Measurements from ENCODE around the gene TTC24. TPM values are rescaled to one million over a fixed set of nuclear protein-coding genes. Genes with fewer than 3 reads are reported as not detected.

Gene TTC24
- total and polyA plus RNA-seq, 10 of the 15 experiments (the other 5 are each of a cell fraction or from before 2014, with no cell fraction given), result 0.05 to 6.4 (median 2.9) TPM; not detected in 1

GRCh38 chr1:156600733-156601121, 21.2 kb downstream of the TTC24 start:
- FAIRE-seq (peak; percentile 7), ATAC-seq (peak; percentile 6), DNase-seq (ENCODE audit: low read depth, low spot score) (no peak)
- Histone ChIP-seq H3K36me3 (ENCODE audit: control insufficient read depth in 2 of 2, insufficient read depth in 2 of 2, low read length in 1 of 2) (peaks cover 17 to 19% of the 10 kb centered on the region in 2 experiments; a peak in 3 of 4 replicates), H3K27me3 (replicated peaks in 1 of 2; ENCODE audit: control insufficient read depth in 2 of 2, insufficient read depth in 2 of 2, low read length in 1 of 2) (no peaks in the 10 kb centered on the region), H3K9me3 (replicated peaks; ENCODE audit: control insufficient read depth, insufficient read depth, low read length) (no peaks in the 10 kb centered on the region), H2AFZ (ENCODE audit: control insufficient read depth, low read depth, low read length) (peak overlapping the region; percentile 100), H3K4me1 (ENCODE audit: control insufficient read depth, insufficient read depth, low read length) (peaks cover 9% of the 10 kb centered on the region), H4K20me1 (ENCODE audit: control insufficient read depth, insufficient read depth) (no peaks in the 10 kb centered on the region), H3K27ac (ENCODE audit: control insufficient read depth, insufficient read depth) (peak overlapping the region; percentile 93), H3K4me2 (ENCODE audit: control insufficient read depth, insufficient read depth) (peak overlapping the region; percentile 97), H3K9ac (ENCODE audit: control insufficient read depth, insufficient read depth, low read length) (peak overlapping the region; percentile 97), H3K4me3 (peak overlapping the region; percentile 82), H3K79me2 (ENCODE audit: control insufficient read depth, insufficient read depth, low read length) (peaks cover 32% of the 10 kb centered on the region)
- under 1% methylated on average over 13 of the region's 13 CpGs for WGBS (ENCODE audit: insufficient coverage, insufficient replicate concordance, low lambda C conversion rate, missing lambda C conversion rate)
- ChIA-PET RAD21 (ENCODE audit: unreplicated experiment) (interaction anchor here (0.8 to 3.2 kb wide), 7 partner anchors 9 to 143 kb away, joined by 3 to 18 read pairs (median 4); partner anchors contain the start of gene NAXE), POLR2A (interaction anchor here (0.6 to 4.3 kb wide), 5 partner anchors 9 to 1406 kb away, joined by 3 to 39 read pairs (median 3); partner anchors contain the start of gene NAXE), SMC1A (ENCODE audit: uncharacterized antibody, unreplicated experiment) (interaction anchor here (0.8 to 7.7 kb wide), 8 partner anchors 9 to 155 kb away, joined by 3 to 47 read pairs (median 4); partner anchors contain the start of gene NAXE), CTCF (interaction anchor here (0.8 to 5.0 kb wide), 11 partner anchors 8 to 374 kb away, joined by 3 to 49 read pairs (median 5); partner anchors contain the start of genes NAXE and TTC24)
- in situ Hi-C loops (cut with MboI) (loop anchor here (10.0 kb wide), 1 partner anchor 146 kb away; no protein-coding TSS in a partner anchor), intact Hi-C loops (cut with micrococcal nuclease; ENCODE audit: unreplicated experiment) (loop anchor here (5.0 to 10.0 kb wide), 2 partner anchors 93 to 116 kb away; no protein-coding TSS in a partner anchor)
- TF ChIP-seq CEBPB (IDR thresholded peaks at IDR 0.05; ENCODE audit: borderline replicate concordance in 1 of 2, low read depth in 2 of 2, low read length in 2 of 2) (no peak), RUNX3 (IDR thresholded peaks at IDR 0.05; ENCODE audit: low read length) (no peak), IKZF2 (IDR thresholded peaks at IDR 0.05) (no peak), SIX5 (IDR thresholded peaks at IDR 0.05; ENCODE audit: low read depth, low read length, severe bottlenecking) (no peak), PKNOX1 (IDR thresholded peaks at IDR 0.05) (no peak), NFYB (IDR thresholded peaks at IDR 0.05; ENCODE audit: insufficient read depth, low read depth, low read length) (no peak), SPI1 (IDR thresholded peaks at IDR 0.05; ENCODE audit: borderline replicate concordance, insufficient read depth, low read depth, low read length) (no peak), FOS (IDR thresholded peaks at IDR 0.05; ENCODE audit: borderline replicate concordance, extremely low read depth, insufficient read length) (no peak), SP1 (IDR thresholded peaks at IDR 0.05; ENCODE audit: low read depth, low read length) (no peak), E4F1 (IDR thresholded peaks at IDR 0.05; ENCODE audit: borderline replicate concordance, partially characterized antibody) (no peak), ZNF274 (IDR thresholded peaks at IDR 0.05; ENCODE audit: insufficient read depth, insufficient read length) (no peak), CBX5 (IDR thresholded peaks at IDR 0.05; ENCODE audit: low read depth) (no peak), POLR2A (IDR thresholded peaks at IDR 0.05; ENCODE audit: low read depth, low read length) (no peak), RAD51 (IDR thresholded peaks at IDR 0.05) (no peak), PBX3 (IDR thresholded peaks at IDR 0.05; ENCODE audit: insufficient replicate concordance, low read depth, low read length) (no peak), ATF7 (IDR thresholded peaks at IDR 0.05; ENCODE audit: low read depth) (no peak), SUPT20H (IDR thresholded peaks at IDR 0.05; ENCODE audit: borderline replicate concordance, control insufficient read depth, low read depth, low read length) (no peak), JUNB (IDR thresholded peaks at IDR 0.05) (no peak)
- TSS peak; percentile 72 for BruUV-seq (replicated peaks)

Data from GM12878 (cell line).